LNCaP clone FGC (cell line): ENCODE data around the gene RNPC3.

ENCODE experiments used
- DNase-seq: peaks from one replicate; pipeline ENCODE4 v3.0.0-alpha.2; 2011; ENCODE audit warnings: low read depth
- H3K4me3 ChIP-seq: 2 replicates; pipeline ENCODE4 v1.5.1; 2011; ENCODE audit warnings: mild to moderate bottlenecking, low read depth, low read length, control low read depth
- CTCF ChIP-seq: IDR thresholded peaks from 2 replicates; pipeline ENCODE4 v1.5.1; 2012; ENCODE audit warnings: mild to moderate bottlenecking; ENCODE audit not compliant: control insufficient read depth, insufficient read depth; ENCODE audit errors: extremely low read depth

RNPC3 gene

GRCh38 chr1:103523346-103523745 lies 2.2 kb upstream of the RNPC3 start:
- no peak overlapping the region for H3K4me3 ChIP-seq
- TF ChIP-seq CTCF: no peak
- no peak for DNase-seq

- H3K4me3 ChIP-seq: peak overlapping the region; percentile 32
- TF ChIP-seq CTCF: no peak
- DNase-seq: no peak
These were observed 339 bp upstream of the RNPC3 start for GRCh38 chr1:103525114-103525606.

GRCh38 chr1:103527331-103527730 lies 1.8 kb downstream of the RNPC3 start:
- H3K4me3 ChIP-seq: peak overlapping the region; percentile 86; the same call in 1 of the 2 replicates
- no peak for DNase-seq
- no peak for TF ChIP-seq CTCF

GRCh38 chr1:103529746-103530145 lies 4.2 kb downstream of the RNPC3 start:
- no peak overlapping the region for H3K4me3 ChIP-seq
- no peak for TF ChIP-seq CTCF
- DNase-seq: no peak

GRCh38 chr1:103538226-103538625 lies 12.7 kb downstream of the RNPC3 start:
- no peak overlapping the region for H3K4me3 ChIP-seq
- DNase-seq: no peak
- no peak for TF ChIP-seq CTCF

GRCh38 chr1:103541431-103541830 lies 15.9 kb downstream of the RNPC3 start:
- no peak for DNase-seq
- H3K4me3 ChIP-seq: no peak overlapping the region
- no peak for TF ChIP-seq CTCF

GRCh38 chr1:103546496-103546895 lies 21.0 kb downstream of the RNPC3 start:
- TF ChIP-seq CTCF: no peak
- DNase-seq: no peak
- H3K4me3 ChIP-seq: no peak overlapping the region
